Hepatocyte (in vitro differentiated cells): ENCODE measurements around the gene UTF1.

Experiments used
- EZH2 ChIP-seq: fragments of 200-600 bp; sonication (generic); IDR thresholded peaks from 2 replicates; pipeline ENCODE4 v1.6.1; 2016; ENCODE audit warnings: antibody characterized with exemption, mild to moderate bottlenecking, borderline replicate concordance
- EZH2phosphoT487 ChIP-seq: fragments of 200-600 bp; sonication (generic); IDR thresholded peaks from one replicate; pipeline ENCODE4 v1.6.1; 2018; ENCODE audit warnings: antibody characterized with exemption, mild to moderate bottlenecking, low read depth, moderate library complexity; ENCODE audit not compliant: unreplicated experiment, severe bottlenecking
- TF ChIP-seq, protein P1 (sequence below): fragments of 200-600 bp; sonication (generic); IDR thresholded peaks from 2 replicates; pipeline ENCODE4 v1.5.1; 2016; ENCODE audit warnings: antibody characterized with exemption, mild to moderate bottlenecking; ENCODE audit not compliant: poor library complexity

- no peak for TF ChIP-seq EZH2
- TF ChIP-seq, protein P1, sequence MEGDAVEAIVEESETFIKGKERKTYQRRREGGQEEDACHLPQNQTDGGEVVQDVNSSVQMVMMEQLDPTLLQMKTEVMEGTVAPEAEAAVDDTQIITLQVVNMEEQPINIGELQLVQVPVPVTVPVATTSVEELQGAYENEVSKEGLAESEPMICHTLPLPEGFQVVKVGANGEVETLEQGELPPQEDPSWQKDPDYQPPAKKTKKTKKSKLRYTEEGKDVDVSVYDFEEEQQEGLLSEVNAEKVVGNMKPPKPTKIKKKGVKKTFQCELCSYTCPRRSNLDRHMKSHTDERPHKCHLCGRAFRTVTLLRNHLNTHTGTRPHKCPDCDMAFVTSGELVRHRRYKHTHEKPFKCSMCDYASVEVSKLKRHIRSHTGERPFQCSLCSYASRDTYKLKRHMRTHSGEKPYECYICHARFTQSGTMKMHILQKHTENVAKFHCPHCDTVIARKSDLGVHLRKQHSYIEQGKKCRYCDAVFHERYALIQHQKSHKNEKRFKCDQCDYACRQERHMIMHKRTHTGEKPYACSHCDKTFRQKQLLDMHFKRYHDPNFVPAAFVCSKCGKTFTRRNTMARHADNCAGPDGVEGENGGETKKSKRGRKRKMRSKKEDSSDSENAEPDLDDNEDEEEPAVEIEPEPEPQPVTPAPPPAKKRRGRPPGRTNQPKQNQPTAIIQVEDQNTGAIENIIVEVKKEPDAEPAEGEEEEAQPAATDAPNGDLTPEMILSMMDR: no peak
- TF ChIP-seq EZH2phosphoT487: no peak
Measured at GRCh38 chr10:133209641-133210040, 20.4 kb upstream of the UTF1 start.
